HG03558 (cell line): Measurements from ENCODE around the gene UPF1.

ENCODE experiments used
- ATAC-seq: cut with Tn5 transposase; IDR thresholded peaks from one replicate; pipeline ENCODE4 v1.9.1; 2021; ENCODE audit warnings: moderate number of reproducible peaks; ENCODE audit not compliant: unreplicated experiment; ENCODE audit errors: extremely low read depth

Gene UPF1

DNA sequence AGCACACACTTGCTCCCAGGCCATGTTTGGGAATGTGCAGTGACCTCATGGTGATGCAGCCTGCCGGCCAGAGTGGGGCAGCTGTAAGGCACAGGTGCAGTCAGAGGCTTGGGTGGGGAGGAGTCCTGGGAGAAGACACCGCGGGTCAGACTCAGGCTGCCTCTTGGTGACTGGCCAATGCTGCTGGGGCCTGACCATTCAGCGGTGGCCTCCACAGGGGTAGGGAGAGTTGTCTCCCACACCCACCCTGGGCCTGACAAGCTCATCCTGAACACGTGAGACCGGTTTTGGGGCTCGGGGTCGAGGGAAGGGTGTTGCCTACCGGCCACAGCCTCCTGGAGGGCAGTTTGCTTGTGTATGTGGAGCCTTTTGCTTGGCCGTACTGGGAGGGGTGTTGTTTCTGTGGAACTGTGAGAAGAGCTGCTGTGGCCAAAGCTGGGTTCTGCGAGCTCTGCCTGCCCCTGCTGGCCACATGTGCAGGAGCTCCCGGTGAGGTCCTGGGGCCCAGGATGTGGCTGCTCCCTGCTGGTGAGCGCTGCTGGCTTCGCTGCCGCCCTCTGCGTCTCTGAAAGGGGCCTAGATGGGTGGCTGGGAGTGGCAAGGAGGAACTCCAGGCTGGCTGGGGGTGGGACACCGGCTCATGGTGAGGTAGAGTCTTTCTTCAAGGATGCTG is 22.1 kb downstream of the UPF1 start:
- no peak for ATAC-seq

DNA sequence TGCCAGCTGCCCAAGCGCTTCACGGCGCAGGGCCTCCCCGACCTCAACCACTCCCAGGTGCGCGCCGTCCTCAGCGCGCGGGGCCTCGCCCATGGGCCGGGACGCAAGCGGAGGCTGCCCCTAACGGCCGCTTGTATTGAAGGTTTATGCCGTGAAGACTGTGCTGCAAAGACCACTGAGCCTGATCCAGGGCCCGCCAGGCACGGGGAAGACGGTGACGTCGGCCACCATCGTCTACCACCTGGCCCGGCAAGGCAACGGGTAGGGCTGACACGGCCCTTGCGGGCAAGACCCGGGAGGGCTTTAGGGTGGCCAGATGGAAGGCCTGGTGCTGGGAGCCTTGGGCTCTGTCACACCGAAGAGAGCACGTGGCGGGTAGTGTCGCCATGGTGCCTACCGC is 23.2 kb downstream of the UPF1 start:
- ATAC-seq = no peak

DNA sequence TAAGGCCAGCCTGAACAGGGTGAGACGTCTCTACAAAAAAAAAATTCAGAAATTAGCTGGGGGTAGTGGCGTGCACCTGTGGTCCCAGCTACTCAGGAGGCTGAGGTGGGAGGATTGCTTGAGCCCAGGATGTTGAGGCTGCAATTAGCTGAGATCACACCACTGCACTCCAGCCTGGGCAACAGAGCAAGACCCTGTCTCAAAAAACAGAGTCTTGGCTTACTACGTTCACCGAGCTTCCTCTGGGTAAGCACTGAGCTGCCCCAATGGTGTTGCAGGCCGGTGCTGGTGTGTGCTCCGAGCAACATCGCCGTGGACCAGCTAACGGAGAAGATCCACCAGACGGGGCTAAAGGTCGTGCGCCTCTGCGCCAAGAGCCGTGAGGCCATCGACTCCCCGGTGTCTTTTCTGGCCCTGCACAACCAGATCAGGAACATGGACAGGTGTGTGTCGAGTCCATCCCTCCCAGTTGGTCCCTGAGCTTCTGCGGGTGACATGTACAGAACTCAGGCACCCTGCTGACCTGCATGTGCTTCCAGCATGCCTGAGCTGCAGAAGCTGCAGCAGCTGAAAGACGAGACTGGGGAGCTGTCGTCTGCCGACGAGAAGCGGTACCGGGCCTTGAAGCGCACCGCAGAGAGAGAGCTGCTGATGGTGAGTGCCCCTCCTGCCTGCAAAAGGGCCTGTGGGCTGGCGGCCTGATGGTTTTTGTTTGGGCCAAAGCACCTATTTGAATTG is 24.1 kb downstream of the UPF1 start:
- ATAC-seq = no peak

DNA sequence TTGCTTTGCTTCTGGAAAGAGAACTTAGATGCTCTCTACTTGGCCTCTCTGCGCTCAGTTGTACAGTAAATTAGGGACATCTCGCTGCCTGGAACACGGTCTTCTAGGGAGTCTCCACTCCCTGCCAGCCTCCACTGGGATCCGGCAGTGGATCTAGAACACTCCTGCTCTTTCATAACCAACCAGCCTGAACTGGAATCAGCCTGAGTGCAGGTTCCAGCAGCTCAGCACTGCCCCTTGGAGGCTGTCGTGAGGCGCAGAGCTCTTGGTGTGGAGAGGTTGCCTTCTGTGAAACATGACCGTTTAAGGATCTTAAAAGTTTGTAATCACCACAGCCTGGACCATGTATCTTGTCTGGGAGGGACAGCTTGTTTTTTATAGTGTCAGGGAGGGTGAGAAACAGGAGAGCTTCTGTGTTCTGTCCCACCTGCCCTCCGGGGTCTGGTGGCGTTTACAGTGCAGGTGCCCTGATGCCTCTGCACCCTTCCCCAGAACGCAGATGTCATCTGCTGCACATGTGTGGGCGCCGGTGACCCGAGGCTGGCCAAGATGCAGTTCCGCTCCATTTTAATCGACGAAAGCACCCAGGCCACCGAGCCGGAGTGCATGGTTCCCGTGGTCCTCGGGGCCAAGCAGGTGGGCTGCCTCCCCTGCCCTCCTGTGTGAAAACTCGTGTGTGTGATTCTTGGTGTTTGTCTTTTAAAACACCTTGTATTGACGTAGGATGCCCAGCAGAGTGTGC is 24.8 kb downstream of the UPF1 start:
- ATAC-seq = no peak

DNA sequence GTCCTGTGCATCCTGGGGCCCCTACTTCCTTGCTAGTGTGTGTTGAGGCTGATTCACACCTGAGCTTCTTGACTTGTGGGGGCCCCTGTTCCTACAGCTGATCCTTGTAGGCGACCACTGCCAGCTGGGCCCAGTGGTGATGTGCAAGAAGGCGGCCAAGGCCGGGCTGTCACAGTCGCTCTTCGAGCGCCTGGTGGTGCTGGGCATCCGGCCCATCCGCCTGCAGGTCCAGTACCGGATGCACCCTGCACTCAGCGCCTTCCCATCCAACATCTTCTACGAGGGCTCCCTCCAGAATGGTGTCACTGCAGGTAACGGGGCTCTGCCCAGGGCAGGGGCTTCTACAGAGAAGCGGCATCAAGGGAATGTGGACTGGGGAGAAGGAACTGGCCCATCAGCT is 25.5 kb downstream of the UPF1 start:
- ATAC-seq = no peak

DNA sequence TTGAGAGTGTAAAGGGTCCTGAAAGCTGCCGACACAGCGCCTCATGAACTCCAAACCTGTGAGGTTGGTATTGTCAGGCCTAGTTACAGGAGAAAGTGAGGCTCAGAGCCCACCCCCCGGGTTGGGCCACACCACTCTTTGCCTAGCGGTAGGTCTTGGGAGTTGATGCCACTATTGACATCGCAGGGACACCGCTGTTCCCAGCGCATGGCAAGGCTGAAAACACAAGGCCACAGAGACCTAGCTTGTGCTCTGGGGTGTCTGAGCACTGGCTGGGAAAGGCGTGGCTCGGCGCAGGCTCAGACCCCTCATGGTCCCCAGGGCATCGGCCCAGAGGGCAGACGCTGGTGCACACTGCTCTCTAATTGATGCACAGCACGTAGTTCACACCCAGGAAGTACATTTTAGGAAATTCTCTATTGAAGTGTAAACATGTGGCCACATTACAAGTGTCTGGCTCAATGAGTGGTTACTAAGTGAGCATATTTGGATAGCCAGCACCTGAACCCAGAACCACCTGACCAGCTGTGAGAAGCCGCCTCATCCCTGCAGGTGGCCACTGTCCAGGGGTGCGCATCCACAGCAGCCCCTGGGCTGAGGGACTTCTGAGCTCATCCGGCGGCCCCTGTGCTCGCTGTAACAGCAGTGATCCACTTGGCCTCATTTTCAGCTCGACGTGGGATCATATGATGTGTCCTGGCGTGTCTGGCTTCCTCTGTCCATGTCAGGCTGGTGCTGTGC is 27.3 kb downstream of the UPF1 start:
- ATAC-seq = no peak

DNA sequence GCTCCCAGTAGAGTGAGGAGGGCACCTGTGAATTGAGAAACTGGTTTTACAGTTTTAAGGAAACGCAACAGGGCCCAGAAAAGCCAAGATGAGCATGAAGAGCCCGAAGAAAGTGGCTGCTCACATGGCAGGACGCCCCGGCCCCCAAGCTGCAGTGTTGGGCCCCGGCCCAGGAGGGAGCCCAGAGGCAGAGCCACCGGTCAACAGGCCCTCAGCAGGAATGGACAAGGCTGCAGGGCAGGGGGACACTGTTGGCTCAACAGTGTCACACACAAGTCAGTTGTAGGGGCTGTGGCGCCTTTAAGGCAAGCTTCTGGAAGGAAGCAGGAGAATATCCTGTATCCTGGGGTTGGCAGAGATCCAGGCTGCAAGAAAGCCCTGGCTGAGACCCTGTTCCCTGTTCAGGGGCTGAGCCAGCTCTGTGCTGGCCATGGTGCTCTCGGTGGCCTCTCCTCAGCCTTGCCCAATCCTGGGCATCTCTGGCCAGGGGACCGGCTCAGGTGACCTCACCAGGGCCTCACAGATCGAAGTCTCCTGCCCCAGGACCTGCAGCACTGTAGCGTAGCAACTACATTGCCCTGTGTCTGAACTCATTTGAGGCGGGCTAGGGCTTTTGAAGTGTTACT is 28.0 kb downstream of the UPF1 start:
- no peak for ATAC-seq

DNA sequence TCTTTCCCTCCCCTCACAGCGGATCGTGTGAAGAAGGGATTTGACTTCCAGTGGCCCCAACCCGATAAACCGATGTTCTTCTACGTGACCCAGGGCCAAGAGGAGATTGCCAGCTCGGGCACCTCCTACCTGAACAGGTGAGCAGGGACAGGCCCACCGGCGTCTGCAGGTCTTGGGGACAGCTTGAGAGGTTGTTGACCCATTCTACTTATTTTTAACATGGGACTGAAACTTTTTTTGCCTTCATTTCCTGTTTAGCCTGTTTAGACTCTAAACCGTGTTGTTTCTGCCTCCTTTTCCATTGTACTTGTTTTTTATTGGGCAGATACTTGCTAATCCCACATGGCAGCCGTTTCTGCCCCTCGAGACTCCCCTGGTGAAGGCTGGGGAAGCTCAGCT is 28.5 kb downstream of the UPF1 start:
- ATAC-seq = no peak

DNA sequence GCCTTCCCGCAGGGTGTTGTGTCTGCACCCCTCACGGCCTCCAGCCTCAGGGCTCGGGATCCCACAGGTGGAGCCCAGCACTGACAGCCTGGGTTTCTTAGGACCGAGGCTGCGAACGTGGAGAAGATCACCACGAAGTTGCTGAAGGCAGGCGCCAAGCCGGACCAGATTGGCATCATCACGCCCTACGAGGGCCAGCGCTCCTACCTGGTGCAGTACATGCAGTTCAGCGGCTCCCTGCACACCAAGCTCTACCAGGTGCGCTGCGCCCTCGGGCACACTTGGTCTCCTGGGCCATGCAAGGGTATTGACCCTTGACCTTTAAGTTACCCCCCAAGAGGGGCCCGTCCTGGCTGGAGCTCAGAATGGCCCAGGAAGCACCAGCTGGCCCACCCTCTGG is 29.0 kb downstream of the UPF1 start:
- ATAC-seq = no peak

DNA sequence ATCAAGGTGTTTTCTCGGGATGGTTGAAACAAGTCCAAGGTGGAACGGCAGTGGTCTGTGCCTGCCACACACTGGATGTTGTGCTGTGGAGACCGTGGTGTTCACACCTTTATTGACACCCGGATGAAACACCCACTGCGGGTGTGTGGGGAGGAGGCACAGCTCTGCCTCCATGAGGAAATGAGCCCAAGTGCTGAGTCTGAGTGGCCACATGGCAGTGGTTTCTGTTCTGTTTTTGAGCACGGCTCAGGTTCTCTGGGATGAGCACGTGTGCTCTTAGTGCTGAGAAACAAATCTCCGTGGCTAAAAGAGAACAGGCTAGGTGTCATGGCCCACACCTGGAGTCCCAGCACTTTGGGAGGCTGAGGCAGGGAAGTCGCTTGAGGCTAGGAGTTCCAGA is 29.5 kb downstream of the UPF1 start:
- ATAC-seq = no peak

DNA sequence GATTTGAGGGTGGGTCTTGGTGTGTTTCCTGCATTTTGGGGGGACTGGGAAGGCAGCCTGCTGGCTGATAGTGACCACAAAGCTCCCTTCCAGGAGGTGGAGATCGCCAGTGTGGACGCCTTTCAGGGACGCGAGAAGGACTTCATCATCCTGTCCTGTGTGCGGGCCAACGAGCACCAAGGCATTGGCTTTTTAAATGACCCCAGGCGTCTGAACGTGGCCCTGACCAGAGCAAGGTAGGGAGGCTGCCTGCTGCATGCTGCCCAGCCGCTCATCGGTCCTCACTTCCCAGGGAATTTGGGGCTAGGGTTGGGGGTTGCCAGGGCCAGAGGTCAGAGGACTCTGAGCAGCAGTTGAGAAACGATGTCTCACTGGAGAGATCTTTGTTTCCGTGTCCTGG is 30.2 kb downstream of the UPF1 start:
- no peak for ATAC-seq

DNA sequence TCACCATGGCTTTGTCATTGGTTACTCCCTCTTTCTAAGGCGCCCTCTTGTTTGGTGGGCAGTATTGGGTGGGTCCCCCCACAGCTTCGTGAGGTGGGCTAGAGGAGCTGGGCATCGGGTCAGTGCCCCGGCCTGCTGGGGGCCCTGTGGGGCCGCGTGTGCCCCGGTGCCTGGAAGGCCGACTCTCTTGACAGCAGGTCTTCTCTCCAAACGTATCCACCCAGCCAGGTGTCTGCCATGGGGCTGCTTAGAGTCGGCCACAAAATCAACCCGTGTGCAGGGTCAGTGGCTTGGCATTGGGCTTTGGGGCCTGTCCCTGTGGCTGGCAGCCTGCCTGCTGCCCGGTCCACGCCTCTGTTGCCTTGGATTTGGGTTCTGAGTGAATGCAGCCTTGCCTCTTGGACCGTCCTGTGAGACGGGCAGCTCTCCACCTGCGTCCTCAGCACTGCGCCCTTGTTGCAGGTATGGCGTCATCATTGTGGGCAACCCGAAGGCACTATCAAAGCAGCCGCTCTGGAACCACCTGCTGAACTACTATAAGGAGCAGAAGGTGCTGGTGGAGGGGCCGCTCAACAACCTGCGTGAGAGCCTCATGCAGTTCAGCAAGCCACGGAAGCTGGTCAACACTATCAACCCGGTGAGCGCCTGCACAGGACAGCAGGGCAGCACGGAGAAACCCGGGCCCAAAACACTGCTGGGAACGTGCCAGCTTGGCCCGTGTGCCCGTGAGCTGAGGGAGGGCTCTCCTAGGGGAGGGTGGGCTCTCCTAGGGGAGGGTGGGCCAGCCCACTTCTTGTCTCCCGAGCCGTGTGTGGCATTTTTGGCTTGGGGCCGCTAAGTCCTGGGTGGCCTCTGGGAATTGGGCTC is 31.4 kb downstream of the UPF1 start:
- ATAC-seq = no peak

DNA sequence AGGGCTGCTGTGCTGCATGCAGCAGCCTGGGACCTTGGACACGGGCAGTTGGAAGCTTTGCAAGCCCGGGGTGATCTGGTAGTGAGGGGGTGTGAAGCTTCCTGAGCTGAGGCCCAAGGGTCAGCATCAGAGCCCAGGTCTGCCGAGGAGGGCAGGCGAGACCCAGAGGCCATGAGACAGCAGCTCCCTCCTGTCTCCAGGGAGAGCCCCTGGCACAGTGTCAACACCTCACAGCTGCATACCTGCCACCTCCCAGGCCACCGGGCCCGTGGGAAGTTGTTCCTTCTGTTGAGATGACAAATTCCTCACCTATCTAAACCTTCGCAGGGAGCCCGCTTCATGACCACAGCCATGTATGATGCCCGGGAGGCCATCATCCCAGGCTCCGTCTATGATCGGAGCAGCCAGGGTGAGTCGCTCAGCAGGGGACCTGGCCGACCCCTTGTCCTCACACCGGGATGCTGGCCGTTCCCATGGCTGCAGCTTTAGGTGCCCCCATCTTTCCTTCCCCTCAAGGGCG is 32.1 kb downstream of the UPF1 start:
- no peak for ATAC-seq

DNA sequence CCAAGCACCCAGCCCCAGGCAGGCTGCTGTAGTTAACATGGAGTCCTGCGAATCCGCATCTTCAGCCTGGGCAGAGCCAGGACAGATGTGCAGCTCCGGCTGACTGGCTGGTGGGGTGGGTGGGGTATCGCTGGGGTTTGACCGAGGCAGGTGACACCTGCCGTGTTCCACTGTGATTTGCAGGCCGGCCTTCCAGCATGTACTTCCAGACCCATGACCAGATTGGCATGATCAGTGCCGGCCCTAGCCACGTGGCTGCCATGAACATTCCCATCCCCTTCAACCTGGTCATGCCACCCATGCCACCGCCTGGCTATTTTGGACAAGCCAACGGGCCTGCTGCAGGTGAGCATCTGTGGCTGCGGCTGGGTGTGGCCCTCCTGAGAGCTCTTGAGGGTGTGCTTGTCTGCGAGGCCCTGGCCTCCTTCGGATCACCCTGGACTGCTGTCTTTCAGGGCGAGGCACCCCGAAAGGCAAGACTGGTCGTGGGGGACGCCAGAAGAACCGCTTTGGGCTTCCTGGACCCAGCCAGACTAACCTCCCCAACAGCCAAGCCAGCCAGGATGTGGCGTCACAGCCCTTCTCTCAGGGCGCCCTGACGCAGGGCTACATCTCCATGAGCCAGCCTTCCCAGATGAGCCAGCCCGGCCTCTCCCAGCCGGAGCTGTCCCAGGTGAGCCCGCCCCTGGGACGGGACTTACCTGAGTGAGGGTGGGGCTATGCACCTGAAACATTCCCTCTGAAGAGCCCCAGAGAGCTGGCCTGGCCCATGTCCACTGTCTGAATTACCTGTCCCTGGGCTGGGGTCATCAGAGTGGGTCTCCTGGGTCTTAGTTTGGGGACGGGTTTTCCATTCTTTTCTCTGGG is 33.6 kb downstream of the UPF1 start:
- no peak for ATAC-seq

DNA sequence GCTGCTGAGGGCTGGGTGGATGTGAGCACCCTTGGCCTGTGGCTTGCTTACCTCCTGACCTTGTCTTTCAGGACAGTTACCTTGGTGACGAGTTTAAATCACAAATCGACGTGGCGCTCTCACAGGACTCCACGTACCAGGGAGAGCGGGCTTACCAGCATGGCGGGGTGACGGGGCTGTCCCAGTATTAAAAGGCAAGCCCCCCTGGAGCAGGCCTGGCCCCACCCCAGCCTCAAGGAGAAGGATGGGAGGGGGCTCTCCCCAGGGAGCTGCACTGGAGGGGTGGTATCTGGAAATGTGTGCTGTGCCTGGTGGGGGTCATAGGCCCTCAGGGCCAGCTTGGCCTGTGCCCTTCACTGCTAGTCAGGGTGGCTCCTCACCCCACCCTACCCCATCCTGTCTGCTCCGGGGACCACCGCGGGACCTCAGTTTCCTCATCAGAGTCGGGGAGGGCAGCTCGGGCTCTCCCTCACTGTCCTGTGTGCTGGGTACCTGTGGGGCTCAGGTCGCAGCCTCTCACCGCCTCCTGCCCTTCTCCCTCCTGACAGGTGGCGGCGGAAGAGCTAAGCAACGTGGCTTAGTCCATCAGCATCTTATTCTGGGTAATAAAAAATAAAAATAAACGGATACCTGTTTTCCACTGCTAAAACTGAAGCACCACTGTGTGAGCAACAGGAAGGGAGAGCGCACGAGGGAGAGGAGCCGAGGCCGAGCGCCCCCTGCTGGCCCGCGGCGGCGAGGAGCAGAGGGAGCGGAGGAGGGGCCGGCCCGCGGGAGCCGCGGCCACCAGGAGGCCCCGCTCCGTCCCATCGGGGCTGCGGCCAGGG is 34.4 kb downstream of the UPF1 start:
- ATAC-seq = no peak

DNA sequence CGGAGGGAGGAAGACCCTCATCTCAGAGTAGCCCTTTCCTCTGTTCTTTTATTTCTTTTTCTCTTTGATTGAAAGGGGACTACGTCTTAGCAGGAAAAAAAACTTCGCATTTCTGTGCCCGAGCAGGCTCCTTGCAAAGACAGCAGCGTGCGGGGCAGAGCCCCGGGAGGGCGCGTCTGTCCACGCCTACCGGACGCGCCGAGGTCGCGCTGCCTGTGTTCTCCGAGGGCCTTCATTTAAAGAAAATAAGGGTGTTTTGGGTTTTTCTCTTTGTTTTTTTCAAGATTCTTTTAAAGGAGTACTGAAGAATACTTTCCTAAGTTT is 35.0 kb downstream of the UPF1 start:
- no peak for ATAC-seq

DNA sequence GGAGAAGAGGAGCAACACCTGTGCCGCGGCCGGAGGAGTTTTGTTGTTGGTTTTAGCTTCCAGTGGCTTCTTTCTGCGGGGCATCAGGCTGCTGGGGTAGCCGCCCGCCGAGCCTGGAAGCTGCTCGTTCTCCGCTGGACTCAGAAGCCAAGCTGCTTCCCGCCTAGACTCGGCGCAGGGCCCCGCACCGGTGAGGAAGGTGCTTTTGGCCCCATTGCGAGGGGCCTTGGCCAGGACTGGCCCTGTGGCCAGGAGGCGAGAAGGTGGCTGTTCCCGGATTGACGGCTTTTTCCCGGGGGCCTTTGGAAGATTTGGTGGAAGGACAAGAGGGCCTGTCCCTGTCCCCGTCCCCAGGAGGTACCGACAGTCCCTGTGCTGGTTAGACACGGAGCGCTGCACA is 35.4 kb downstream of the UPF1 start:
- no peak for ATAC-seq

DNA sequence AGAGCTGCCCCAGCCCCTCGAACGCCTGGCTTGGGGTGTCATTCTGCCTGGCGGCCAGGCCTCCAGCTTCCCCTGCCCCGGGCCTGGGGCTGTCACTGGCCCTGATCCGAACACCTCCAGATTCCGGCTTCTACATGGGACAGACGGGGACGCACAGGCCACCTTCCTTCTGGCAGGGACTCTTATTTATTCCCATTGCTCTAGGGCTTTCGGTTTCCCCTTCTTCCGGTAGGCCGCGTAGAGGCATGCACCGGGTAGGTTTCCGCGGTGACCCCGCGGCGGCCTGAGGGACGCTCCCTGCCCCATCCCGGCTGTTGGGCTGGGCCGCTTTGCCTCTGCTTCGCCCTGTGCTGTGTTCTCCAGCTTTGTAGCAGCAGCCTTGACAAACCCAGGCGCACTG is 36.0 kb downstream of the UPF1 start:
- no peak for ATAC-seq
